T-cell (primary cell): ENCODE measurements around the gene SPATA13. TPM values are rescaled to one million over a fixed set of nuclear protein-coding genes. Genes with fewer than 3 reads are reported as not detected.
"Not testable (repeated sequence)": the region's sequence is repeated elsewhere in the genome, so short reads cannot be mapped to it uniquely, and the experiment has no call there.

ENCODE experiments used
- ATAC-seq, 4 experiments: fragments of 200-7000 bp in 3 of 4; fragments of 150-1000 bp in 1 of 4; cut with Tn5 transposase; replicated peaks in 1 of 4; 1 replicate in 3 of 4; 2 replicates in 1 of 4; pipeline ENCODE4 v1.10.0; 2021; ENCODE audit warnings: moderate library complexity in 3 of 4, mild to moderate bottlenecking in 2 of 4, moderate number of reproducible peaks in 1 of 4
- CTCF ChIA-PET, 2 donors: fragments of 300-600 bp; sonication (Branson Sonifier 250); formaldehyde crosslinking; loops; one replicate each; lab custom pipeline; 2022; ENCODE audit warnings: antibody characterized with exemption in 2 of 2; lab: Charles Lee
- POLR2A ChIA-PET, 2 donors: fragments of 300-600 bp; sonication (Branson Sonifier 250); formaldehyde crosslinking; loops; one replicate each; lab custom pipeline; 2022; ENCODE audit warnings: antibody characterized with exemption in 2 of 2; lab: Charles Lee
- DNase-seq, 35 experiments: peaks; one replicate each; pipeline versions ENCODE4 v3.0.0 to v3.0.0-alpha.2; 2013 to 2023
- H3K27ac ChIP-seq: one replicate; pipeline ENCODE4 v1.5.1; 2013; ENCODE audit warnings: low read length
- H3K27me3 ChIP-seq, 2 experiments: replicated peaks in 1 of 2; 1 replicate in 1 of 2; 2 replicates in 1 of 2; pipeline versions ENCODE4 v1.6.1 to v1.7.0; 2013; ENCODE audit warnings: low read length in 1 of 2, mixed read lengths in 1 of 2; ENCODE audit not compliant: control insufficient read depth in 2 of 2, insufficient read depth in 2 of 2; ENCODE audit errors: extremely low read depth in 1 of 2
- H3K36me3 ChIP-seq, 2 donors: 1 replicate in 1 of 2; 2 replicates in 1 of 2; pipeline versions ENCODE4 v1.6.1 to v1.7.0; 2013; ENCODE audit warnings: low read length in 1 of 2; ENCODE audit not compliant: control insufficient read depth in 2 of 2, insufficient read depth in 1 of 2; ENCODE audit errors: extremely low read depth in 1 of 2
- H3K4me1 ChIP-seq, 2 experiments: 1 replicate in 1 of 2; 2 replicates in 1 of 2; pipeline versions ENCODE4 v1.6.1 to v1.7.0; 2013; ENCODE audit warnings: low read length in 2 of 2, mixed read lengths in 1 of 2; ENCODE audit not compliant: insufficient read depth in 2 of 2, control insufficient read depth in 1 of 2; ENCODE audit errors: extremely low read depth in 1 of 2
- H3K4me3 ChIP-seq, 2 donors: 1 replicate in 1 of 2; 2 replicates in 1 of 2; pipeline versions ENCODE4 v1.5.1 to v1.7.0; 2013; ENCODE audit warnings: mild to moderate bottlenecking in 2 of 2, low read length in 1 of 2, moderate library complexity in 1 of 2; ENCODE audit not compliant: control insufficient read depth in 1 of 2; ENCODE audit errors: extremely low read depth in 1 of 2
- H3K9me3 ChIP-seq: 2 replicates; pipeline ENCODE4 v1.7.0; 2013
- H3K27ac Mint-ChIP-seq, 2 donors: one replicate each; pipeline ENCODE4 v1.8.0; 2020 to 2021; ENCODE audit warnings: mild to moderate bottlenecking in 2 of 2, mixed read lengths in 2 of 2
- H3K27me3 Mint-ChIP-seq, 2 donors: one replicate each; pipeline ENCODE4 v1.8.0; 2021 to 2022; ENCODE audit warnings: mixed read lengths in 2 of 2
- H3K36me3 Mint-ChIP-seq: one replicate; pipeline ENCODE4 v1.8.0; 2021; ENCODE audit warnings: mixed read lengths
- H3K4me1 Mint-ChIP-seq, 3 donors: one replicate each; pipeline ENCODE4 v1.8.0; 2020 to 2022; ENCODE audit warnings: mixed read lengths in 3 of 3, mild to moderate bottlenecking in 1 of 3
- H3K4me3 Mint-ChIP-seq, 3 donors: one replicate each; pipeline ENCODE4 v1.8.0; 2020 to 2022; ENCODE audit warnings: mild to moderate bottlenecking in 3 of 3, mixed read lengths in 3 of 3, moderate library complexity in 3 of 3
- H3K9me3 Mint-ChIP-seq, 3 donors: one replicate each; pipeline ENCODE4 v1.8.0; 2020 to 2022; ENCODE audit warnings: mixed read lengths in 3 of 3
- WGBS: methylation state at CpG from one replicate; pipeline ENCODE4 v1.1.5; 2013; ENCODE audit warnings: missing lambda C conversion rate; ENCODE audit not compliant: insufficient coverage; 5-methylcytosine and 5-hydroxymethylcytosine counted together
- total RNA-seq, 35 experiments: library from RNA in 6 of 35; stranded (reverse) in 6 of 35; fragments of 120-200 nt in 1 of 35; gene quantifications; one replicate each; pipeline versions ENCODE4 v1.2.1 to v1.2.4 and lab custom pipeline; 2013 to 2026

Gene SPATA13
- total RNA-seq, 5 donors from 2014 or later (not counting 1 experiment from before 2014, with no cell fraction given) = 90.3 to 109 (median 104) TPM

DNA sequence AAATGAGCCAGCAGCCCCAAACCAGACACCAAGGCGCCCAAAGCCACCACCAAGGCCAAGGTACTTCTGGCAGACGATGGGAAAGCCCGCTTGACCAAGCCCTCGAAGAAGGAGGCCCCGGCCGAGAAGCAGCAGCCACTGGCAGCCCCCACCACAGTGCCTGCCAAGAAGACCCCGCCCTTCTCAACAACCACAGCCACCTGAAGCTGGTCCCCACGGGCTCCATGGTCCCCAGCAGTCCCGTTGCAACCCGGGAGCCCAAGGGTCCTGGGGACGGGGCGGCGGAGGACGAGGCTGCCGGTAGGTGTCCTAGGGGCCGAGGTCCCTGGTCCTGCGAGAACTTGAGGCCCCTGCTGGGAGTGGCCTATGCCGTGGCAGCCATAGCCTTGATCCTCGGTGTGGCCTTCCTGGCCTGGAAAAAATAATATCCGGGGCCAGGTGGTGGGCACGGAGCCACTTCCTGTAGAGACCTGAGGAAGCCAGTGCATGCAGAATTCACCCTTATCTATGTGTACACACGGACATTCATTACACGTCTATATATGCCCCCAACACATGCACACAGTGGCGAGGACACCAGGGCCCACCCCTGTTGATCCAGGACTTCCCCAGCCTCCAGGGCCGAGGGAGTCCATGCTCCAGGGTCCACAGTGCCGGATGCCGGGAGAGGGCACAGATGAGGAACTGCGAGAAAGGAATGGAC is 162.7 kb downstream of the SPATA13 start:
- H3K27ac Mint-ChIP-seq = no peak overlapping the region
- ChIA-PET POLR2A (no interaction called here), CTCF (no interaction called here)
- Histone ChIP-seq H3K4me3 (no peak overlapping the region), H3K27me3 (peaks cover 0 to 19% of the 10 kb centered on the region in 2 experiments), H3K9me3 (no peaks in the 10 kb centered on the region), H3K4me1 (peaks cover 0 to 3% of the 10 kb centered on the region in 2 experiments), H3K27ac (no peak overlapping the region), H3K36me3 (no peaks in the 10 kb centered on the region)
- H3K4me3 Mint-ChIP-seq = no peak overlapping the region
- no peaks in the 10 kb centered on the region for H3K9me3 Mint-ChIP-seq
- peaks cover 0 to 2% (median 0%) of the 10 kb centered on the region in 3 donors for H3K4me1 Mint-ChIP-seq
- H3K27me3 Mint-ChIP-seq = peaks cover 29 to 38% of the 10 kb centered on the region in 2 donors
- 81% methylated on average over 22 of the region's 28 CpGs for WGBS
- no peak for ATAC-seq
- no peaks in the 10 kb centered on the region for H3K36me3 Mint-ChIP-seq
- DNase-seq = no peak

DNA sequence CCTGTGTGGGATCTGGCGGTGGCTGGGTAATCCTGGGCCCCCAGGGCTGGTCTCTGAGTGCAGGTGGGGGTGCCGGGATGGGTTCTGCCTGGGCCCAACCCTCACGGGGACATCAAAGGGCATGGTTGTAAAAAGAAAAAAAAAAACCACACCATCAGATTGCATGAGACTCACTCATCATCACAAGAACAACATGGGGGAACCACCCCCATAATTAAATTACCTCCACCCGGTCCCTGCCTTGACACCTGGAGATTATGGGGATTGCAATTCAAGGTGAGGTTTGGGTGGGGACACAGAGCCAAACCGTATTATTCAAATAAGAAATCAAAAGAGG is 163.2 kb downstream of the SPATA13 start:
- Mint-ChIP-seq H3K9me3 (no peaks in the 10 kb centered on the region), H3K4me3 (no peak overlapping the region), H3K36me3 (no peaks in the 10 kb centered on the region), H3K27me3 (peaks cover 33 to 42% of the 10 kb centered on the region in 2 donors), H3K27ac (no peak overlapping the region), H3K4me1 (peaks cover 0 to 2% (median 0%) of the 10 kb centered on the region in 3 donors)
- no peak overlapping the region for H3K27ac ChIP-seq
- H3K27me3 ChIP-seq = peaks cover 0 to 20% of the 10 kb centered on the region in 2 experiments
- H3K36me3 ChIP-seq = no peaks in the 10 kb centered on the region
- H3K4me3 ChIP-seq = no peak overlapping the region
- WGBS = 100% methylated on average over 1 of the region's 5 CpGs
- H3K9me3 ChIP-seq = no peaks in the 10 kb centered on the region
- ATAC-seq (no peak), DNase-seq (no peak)
- POLR2A ChIA-PET = no interaction called here
- peaks cover 0 to 3% of the 10 kb centered on the region in 2 experiments for H3K4me1 ChIP-seq
- CTCF ChIA-PET = no interaction called here

DNA sequence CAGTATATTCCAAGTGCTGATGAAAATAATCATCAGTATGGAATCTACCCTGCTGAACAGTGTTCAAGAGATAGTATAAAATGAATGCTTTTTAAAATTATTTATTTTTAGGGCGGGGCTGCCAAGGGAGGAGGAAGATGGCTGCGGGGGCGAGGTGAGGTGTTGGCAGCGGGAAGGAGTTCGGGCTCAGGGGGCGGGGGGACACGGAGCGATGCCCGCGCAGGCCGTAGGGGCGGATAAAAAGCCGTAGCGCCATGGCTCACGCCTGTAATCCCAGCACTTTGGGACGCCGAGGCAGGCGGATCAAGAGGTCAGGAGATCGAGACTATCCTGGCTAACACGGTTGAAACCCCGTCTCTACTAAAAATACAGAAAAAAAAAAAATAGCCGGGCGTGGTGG is 167.1 kb downstream of the SPATA13 start:
- WGBS = 84% methylated on average over 21 of the region's 23 CpGs
- H3K36me3 ChIP-seq, H3K9me3 ChIP-seq, POLR2A ChIA-PET, H3K36me3 Mint-ChIP-seq, H3K27ac Mint-ChIP-seq, H3K4me1 ChIP-seq, DNase-seq, H3K27ac ChIP-seq, H3K4me3 ChIP-seq, ATAC-seq, H3K4me1 Mint-ChIP-seq, H3K9me3 Mint-ChIP-seq: not testable (repeated sequence)
- Mint-ChIP-seq H3K4me3 (peak overlapping the region in 1 of 3 donors; percentile 27), H3K27me3 (peaks cover 38 to 50% of the 10 kb centered on the region in 2 donors)
- CTCF ChIA-PET = interaction anchor here in 1 of 2 donors (0.7 kb wide), 1 partner anchor 344 kb away, joined by 7 read pairs; no protein-coding TSS in a partner anchor
- peaks cover 0 to 20% of the 10 kb centered on the region in 2 experiments for H3K27me3 ChIP-seq

DNA sequence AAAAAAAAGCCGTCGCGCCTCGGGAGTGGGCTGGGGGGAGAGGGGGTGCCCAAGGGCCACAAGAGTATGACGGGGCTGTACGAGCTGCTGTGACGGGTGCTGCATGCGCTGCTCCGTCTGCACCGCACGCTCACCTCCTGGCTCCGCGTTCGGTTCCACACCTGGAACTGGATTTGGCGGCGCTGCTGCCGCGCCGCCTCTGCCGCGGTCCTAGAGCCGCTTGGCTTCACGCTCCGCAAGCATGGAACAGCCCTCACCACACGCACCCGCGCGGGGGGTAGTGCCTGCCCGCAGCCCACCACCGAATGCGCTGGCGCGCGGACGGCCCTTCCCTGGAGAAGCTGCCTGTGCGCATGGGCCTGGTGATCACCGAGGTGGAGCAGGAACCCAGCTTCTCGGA is 167.6 kb downstream of the SPATA13 start:
- CTCF ChIA-PET = interaction anchor here in 1 of 2 donors (0.7 kb wide), 1 partner anchor 344 kb away, joined by 7 read pairs; no protein-coding TSS in a partner anchor
- H3K27me3 Mint-ChIP-seq = peaks cover 35 to 50% of the 10 kb centered on the region in 2 donors
- H3K4me3 Mint-ChIP-seq = peak overlapping the region in 1 of 3 donors; percentile 27

DNA sequence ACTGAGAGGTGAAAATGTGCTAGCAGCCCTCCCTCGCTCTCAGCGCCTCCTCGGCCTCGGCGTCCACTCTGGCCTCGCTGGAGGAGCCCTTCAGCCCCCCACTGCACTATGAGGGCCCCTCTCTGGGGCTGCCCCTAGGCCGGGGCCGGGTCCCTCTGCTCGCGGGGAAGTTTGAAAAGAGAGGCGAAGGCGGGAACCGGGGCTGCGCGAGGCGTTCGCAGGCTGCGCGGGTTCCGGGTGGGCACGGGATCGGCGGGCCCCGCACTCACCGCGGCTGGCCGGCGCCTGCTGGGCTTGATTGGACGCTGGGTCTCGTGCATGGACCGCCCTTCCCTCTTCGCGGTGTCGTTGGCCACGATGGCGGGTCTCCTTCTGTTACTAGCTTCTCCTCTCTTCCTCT is 178.2 kb downstream of the SPATA13 start:
- Histone ChIP-seq H3K36me3 (no peaks in the 10 kb centered on the region), H3K27me3 (peaks cover 0 to 12% of the 10 kb centered on the region in 2 experiments), H3K4me1 (no peaks in the 10 kb centered on the region), H3K4me3 (no peak overlapping the region), H3K27ac (no peak overlapping the region), H3K9me3 (no peaks in the 10 kb centered on the region)
- H3K27ac Mint-ChIP-seq = no peak overlapping the region
- H3K36me3 Mint-ChIP-seq = no peaks in the 10 kb centered on the region
- WGBS = 98% methylated on average over 30 of the region's 36 CpGs
- H3K9me3 Mint-ChIP-seq = no peaks in the 10 kb centered on the region
- CTCF ChIA-PET = interaction anchor here in 1 of 2 donors (0.6 kb wide), 1 partner anchor 1907 kb away, joined by 8 read pairs; no protein-coding TSS in a partner anchor
- DNase-seq (no peak), ATAC-seq (no peak)
- peaks cover 5 to 7% of the 10 kb centered on the region in 2 donors for H3K27me3 Mint-ChIP-seq
- POLR2A ChIA-PET = interaction anchor here in 1 of 2 donors (0.7 kb wide), 1 partner anchor 736 kb away, joined by 3 read pairs; no protein-coding TSS in a partner anchor
- no peak overlapping the region for H3K4me3 Mint-ChIP-seq
- H3K4me1 Mint-ChIP-seq = peaks cover 0 to 6% (median 0%) of the 10 kb centered on the region in 3 donors

More for the DNA sequence above, 167.6 kb downstream of the SPATA13 start:
- H3K36me3 Mint-ChIP-seq = no peaks in the 10 kb centered on the region
- H3K9me3 Mint-ChIP-seq = no peaks in the 10 kb centered on the region
- H3K27ac Mint-ChIP-seq = no peak overlapping the region
- ATAC-seq = peak in 1 of 4 experiments; percentile 39
- POLR2A ChIA-PET = no interaction called here
- Histone ChIP-seq H3K4me1 (peaks cover 0 to 3% of the 10 kb centered on the region in 2 experiments), H3K9me3 (no peaks in the 10 kb centered on the region), H3K27ac (no peak overlapping the region), H3K4me3 (peak overlapping the region in 1 of 2 donors; percentile 32), H3K36me3 (no peaks in the 10 kb centered on the region), H3K27me3 (peaks cover 0 to 15% of the 10 kb centered on the region in 2 experiments)
- no peak for DNase-seq
- H3K4me1 Mint-ChIP-seq = peaks cover 0 to 2% (median 0%) of the 10 kb centered on the region in 3 donors
- 27% methylated on average over 25 of the region's 38 CpGs for WGBS

DNA sequence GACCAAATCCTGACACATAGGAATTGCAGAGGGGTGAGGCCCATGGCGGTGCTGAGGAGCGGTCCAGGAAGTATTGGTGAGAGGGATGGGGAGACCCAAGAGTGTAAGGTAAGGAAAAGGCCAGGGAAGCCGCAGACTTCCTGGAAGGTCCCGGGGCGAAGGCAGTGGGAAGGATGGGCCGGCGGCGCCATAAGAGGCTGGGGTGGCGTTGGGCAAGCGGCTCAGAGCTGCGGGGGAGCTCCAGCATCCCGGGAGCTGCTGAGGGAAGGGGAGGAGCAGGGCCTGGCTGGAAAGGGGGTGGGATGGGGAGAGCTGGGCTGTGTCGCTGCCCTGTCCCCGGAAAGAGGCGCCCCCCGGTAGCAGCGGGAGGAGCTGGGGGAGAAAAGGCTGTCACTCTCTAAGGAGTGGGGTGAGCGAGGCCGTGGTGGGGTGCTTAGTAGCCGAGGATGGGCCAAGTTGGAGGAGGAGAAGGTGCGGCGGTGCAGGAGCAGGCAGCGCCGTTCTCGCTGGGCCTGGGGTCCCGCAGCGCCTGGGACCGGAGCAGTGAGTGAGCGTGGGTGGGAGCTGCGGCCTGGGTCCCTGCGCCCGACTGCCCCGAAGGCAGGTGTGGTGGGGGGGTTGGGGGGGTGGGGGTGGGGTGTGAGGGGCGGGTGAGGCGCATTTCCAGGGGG is 179.6 kb downstream of the SPATA13 start:
- ATAC-seq (no peak), DNase-seq (no peak)
- H3K9me3 Mint-ChIP-seq = no peaks in the 10 kb centered on the region
- Histone ChIP-seq H3K36me3 (no peaks in the 10 kb centered on the region), H3K4me1 (no peaks in the 10 kb centered on the region), H3K9me3 (no peaks in the 10 kb centered on the region), H3K4me3 (no peak overlapping the region), H3K27ac (no peak overlapping the region), H3K27me3 (peaks cover 0 to 12% of the 10 kb centered on the region in 2 experiments)
- H3K36me3 Mint-ChIP-seq = no peaks in the 10 kb centered on the region
- no peak overlapping the region for H3K4me3 Mint-ChIP-seq
- H3K27me3 Mint-ChIP-seq = peaks cover 5% of the 10 kb centered on the region in 2 donors
- ChIA-PET POLR2A (no interaction called here), CTCF (no interaction called here)
- WGBS = 84% methylated on average over 20 of the region's 35 CpGs
- peaks cover 0 to 6% (median 0%) of the 10 kb centered on the region in 3 donors for H3K4me1 Mint-ChIP-seq
- H3K27ac Mint-ChIP-seq = no peak overlapping the region
